Islet of Langerhans (tissue), 1 donor: Measurements from ENCODE around the gene PFKFB2.

ENCODE experiments used
- FAIRE-seq: peaks from one replicate; lab custom pipeline; 2011; peaks lifted over from hg19 to GRCh38; lab: Jason Lieb, UNC

The PFKFB2 gene

DNA sequence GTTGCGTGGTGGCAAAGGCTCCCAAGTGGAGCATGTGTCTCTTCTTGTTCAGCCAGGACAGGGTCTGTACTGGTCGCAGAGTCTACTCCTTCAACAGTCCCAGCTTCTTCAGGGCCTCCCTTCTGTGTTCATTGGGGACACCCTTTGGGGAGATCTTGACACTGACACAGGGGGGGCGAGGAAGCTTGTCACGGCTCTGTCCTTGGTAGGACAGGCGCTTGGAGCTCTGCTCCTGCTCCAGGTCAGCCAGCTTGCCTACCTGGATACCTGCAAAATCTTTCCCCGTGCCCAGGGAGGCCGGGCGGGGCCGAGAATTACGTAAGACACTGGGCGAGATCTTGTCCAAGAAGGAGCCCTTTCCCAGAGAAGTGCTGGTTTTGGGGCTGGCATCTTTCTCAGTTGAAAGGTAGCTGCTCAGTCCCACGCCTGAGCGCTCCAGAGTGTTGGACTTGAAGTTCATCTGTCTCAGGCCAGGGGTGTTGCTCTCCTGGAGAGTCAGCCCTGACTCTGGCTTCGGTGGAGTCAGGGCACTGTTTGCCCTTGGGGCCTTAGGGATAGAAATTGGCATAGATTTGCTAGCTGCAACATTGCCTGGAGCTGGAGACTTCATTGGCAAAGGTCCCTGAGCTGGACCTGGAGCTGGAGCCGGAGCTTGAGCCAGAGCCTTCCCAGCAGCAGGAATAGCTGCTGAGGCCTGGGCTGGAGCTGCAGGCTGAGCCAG, 31.0 kb upstream of the PFKFB2 start:
- no peak for FAIRE-seq

DNA sequence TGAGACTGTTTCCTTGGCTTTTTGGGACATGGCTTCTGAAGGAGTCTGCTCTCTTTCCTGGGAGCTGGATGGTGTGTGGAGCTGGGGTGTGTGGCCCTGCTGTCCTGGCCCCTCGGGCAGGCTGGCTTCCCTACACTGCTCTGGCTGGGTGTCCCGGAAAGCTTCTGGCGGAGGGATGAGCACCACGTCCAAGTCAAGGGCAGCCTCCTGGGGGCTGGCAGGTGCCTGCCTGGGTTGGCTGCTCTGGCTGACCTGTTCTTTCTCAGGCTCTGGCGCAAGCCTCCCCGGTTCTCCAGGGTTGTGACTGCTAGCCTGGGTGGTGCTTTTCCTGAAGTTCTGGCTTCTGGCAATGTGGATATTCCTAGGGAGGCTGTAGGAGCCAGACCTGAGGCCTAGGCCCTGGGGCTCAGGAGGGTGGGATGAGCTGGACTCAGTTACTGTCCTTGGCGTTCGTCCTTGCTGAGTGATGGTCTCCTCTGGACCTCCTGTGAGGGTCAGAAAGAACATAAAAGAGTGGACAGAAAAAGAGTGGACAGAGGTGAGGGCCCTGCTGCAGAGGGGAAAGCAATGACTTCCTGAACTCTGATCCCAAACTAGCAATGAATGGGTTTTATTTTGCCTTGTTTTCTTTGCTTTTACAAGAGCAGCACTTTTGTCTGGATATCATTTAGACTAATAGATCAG, 29.9 kb upstream of the PFKFB2 start:
- no peak for FAIRE-seq

DNA sequence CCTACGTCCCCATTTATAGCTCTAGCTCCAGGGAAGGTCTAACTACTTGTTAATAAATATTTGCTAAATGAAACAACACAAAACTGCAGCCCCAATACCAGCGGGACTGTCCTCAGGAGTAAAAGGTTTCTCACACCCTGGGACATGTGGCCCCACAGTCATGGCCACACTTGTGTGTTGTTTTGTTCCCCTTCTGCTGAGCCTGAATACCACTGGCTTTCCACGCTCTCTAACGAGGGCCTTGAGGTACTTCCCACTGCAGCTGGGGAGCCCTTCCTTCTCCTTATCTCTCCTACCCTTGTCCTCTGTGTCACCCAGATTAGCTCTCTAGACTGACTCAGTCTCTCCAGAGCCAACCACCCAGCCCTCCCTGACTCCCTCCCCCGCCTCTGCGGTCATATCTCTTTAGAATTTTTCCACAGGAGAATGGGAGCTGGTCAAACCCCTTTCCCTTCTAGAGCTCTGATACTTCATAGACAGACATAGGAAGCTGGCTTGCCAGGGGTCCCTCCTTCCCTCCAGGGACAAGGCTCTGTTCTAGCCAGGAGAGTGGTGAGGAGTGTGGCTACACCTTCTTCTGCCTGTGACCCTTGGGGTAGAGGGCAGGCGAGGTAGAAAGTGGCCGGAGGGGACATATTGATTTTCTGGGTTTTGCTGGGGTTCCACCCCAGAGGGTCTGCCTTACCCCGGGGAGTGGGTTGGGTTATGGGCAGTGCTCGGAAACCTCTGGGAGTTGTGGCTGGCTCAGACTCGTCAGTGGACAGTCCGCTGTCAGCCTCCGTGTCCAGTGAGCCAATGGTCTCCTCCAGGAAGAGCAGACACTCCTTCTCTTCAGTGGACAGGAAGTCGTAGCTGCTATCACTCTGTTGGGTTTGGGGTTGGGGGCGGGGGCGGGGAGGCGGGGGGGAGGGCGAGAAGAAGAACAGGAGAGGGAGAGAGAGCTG, 28.6 kb upstream of the PFKFB2 start:
- no peak for FAIRE-seq

DNA sequence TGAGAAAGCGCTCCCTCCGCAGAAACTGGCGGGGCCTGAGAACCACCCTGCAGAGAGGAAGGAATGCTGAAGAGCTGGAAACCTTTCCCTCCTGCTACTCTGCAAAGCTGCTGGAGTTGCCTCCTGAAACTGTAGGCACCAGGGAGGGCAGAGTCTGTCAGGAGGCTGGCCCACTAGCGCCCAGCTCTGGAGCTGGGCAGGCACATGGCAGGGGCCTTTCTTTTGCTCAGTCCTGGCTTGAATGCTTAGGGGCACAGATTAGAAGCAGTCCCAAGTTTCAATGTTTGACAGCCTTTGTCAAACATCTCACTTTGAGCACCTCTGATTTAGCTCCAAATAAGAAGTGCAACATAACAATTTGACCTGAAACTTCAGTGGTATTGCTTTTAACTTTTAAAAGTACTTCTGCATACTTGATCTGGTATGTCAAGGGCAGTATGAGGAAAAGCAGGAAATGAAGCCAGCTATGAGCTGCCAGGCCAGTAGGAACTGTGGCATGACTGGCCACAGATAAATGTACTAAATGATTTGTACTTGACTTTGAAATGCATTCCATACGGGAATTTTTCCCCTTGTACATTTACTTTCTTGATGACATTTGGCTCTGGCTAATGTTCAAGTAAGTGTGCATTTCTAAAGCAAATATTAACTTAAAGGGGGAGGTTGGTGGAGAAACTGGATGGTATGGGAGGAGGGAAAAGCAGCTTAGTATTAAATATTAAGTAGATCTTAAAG, 27.8 kb upstream of the PFKFB2 start:
- FAIRE-seq = no peak

DNA sequence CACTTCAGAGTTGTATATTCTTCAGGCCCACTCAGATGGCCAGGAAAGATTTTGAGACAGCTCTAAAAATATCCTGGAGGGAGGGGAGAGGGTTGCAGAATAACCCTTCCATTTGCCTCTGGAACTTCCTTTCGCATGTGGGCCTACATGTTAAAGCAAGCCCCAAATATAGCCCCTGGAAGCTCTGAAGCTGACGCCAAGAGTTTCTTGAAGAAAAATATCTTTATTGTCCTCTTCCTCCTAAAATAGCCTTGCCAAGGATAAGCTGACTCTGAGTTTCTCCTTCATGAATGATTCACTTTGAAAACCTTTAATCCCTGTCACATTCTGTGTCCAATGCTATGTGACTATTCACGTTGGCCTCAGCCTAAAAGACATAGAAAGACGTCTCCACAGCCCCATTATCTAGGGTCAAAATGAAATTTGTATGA, 27.0 kb upstream of the PFKFB2 start:
- no peak for FAIRE-seq

DNA sequence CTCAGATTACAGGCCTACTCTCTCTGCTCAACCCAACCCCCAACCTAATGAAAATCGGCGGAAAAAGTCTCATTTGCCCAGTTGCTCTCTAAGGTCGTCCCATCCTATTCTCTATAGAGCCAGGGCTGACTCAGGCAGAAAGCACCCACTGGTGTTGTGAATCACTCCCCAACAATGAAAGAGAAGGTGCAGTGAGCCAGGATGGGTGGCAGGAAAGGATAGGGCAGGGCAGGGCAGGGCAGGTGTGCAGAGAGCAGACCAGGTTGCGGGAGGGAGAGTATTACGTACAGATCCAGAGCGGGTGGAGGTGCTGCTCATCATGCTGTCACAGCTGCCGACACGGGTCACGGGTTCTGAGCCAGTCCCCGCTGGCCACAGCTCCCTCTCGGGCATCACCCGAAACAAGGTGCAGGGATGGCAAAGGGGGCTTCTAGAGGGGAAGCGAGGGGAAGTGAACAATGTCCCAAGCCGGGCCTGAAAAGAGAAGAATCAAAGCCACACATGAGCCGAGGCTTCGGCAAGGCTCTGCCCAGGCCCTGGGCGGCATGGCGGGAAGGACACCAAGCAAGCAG, 25.8 kb upstream of the PFKFB2 start:
- no peak for FAIRE-seq

DNA sequence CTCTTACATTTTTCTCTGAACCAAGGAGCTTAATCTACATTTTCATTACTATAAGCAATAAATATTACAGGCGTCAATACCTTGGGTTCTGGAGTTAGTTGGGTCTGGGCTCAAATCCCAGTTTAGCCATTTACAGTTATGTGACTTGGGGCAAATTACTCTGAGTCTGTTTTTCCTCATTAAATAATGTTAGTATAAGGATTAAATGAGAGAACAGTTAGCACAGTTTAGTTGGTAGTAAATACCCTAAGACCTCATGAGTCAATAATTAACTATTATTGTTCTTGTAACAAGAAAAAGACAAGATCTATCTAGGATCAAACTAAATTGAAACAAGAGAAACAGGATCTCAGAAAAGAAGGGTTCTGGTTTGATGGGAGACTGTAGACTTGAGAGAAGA, 25.2 kb upstream of the PFKFB2 start:
- FAIRE-seq = no peak

DNA sequence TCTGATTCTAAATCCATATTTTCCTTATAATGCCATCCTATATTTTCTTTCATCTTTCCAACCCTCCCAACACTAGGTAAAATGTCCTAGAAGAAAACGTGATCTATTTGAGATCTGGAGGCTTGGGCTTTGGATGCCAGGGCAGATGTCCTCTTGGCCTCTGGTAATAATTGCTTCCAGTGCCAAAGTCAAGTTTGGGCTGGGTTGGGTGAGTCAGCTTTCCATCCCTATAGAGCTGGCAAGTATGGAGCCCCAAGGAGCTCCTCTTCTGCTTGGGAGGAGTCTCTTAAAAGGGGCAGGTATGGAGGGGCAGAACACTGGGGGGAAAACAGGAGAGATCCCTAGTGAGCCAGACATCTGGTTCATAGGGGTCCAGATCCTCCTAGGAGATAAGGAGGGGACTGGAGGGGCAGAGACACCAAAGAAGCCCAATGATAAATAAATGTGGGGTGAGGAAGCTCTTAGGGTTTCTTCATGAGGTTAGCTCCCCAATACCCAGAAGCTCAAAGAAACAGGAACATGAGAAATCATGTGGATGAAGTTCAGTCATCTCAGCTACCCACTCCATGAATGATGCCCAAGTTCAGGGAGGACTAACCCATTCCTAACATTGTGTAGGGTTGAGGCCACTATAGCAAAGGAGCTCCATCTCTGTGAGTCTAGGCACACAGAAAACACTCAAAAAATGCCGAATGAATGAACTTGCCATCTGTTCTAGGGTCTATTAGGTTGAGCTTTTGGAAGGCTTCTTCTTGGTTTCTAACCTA, 24.0 kb upstream of the PFKFB2 start:
- FAIRE-seq = no peak

DNA sequence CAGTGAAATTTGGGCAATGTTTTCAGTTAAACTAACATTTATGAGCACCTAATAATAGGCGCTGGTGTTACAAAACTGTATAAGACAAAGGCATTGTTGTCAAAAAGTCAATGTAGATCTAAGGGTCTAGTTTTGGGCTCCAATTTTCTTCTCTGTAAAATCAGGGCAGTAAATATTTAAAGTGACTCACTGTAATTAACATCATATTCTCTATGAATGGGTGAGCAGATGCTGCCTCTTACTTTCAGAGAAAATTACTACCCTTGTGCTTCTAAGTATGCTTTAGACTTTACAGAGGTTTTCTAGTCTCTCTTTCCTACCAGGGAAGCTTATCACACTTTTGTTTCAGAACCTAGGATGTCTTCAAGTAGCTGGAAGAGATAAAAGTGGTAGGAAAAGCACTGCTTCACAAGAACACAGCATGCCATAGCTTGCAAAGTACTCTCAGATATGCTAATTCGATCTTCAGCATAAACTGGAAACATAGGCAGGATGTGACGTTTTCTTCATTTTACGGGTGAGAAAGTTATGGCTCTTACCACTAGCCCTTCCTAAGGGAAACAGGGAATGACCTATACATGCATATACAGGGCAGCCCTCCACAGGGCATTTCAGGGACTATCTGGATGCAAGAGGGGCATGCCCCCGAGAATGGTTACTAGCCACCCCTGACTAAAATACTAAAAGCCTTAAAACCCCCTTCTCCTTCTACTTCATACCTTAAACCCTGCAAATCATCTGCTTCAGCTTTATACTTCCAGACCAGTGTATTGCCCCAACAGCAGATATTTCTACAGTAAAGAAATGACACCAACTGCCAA, 23.2 kb upstream of the PFKFB2 start:
- no peak for FAIRE-seq

DNA sequence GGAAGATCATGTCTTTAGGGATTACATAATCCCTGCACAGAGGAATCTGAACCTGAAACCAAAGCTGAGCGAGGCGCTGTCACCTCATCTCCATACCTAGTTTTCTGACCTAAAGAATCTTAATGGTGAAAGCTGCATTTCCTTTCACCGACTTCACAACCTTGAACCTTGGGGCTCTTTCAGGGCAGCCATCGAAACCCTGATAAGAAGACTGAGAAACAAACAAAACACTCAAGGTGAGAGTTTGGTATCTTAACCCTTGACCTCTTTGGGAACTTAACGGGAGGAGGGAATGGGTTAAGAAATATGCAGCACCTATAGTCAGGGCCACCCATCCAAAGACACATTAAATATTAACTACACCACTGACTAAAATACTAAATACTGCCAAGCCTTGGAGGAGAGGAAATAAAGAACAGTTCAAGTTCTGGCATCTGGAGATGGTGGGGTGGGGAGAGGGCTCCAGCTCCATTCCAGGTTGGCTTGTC, 22.5 kb upstream of the PFKFB2 start:
- FAIRE-seq = no peak

DNA sequence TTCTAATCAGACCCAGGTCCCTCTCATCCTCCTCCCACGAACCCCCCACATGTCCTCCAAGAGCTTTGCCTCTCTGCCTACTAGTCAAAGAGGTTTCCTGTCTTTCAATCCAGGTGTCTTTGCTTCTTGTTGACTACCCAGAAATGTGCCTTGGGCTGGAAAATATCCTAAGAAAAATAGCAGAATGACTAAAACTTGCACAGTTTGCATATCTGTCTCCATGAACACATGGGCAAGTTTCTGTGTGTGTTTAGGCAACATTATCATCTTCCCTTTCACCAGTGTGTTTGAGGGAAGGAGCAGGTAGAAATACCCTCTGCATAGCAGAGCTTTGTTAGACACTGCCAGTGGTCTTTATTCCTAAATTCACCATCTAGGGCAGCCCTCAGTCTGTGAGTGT, 22.1 kb upstream of the PFKFB2 start:
- FAIRE-seq = no peak

DNA sequence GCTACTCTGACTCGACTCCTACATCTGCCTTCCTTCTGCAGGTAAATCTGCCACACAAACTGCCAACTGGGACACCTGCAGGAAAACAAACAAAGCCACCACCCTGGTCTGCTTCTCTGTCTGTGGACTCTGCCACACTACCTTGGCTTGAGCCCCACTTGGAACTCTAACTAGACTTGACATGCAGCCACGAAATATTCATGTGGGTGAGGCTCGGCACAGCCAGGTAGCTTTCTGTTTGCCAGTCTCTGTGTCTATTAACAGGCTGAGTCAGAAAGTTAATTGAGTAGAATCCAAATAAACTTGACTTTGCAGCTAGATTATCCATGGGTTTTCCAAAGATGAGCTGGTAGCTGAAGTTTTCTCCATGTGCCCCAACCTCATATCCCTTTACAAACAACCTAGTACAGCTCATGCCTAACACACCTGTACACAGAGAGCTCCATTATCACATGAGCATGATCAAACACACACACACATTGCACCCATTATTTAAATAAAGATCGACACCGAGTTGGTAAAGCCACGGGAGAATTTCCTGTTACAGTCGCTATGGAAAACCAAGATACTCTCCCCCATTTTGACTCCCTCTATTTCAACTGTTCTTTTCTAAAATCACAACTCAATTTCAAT, 21.3 kb upstream of the PFKFB2 start:
- peak; percentile 84 for FAIRE-seq

DNA sequence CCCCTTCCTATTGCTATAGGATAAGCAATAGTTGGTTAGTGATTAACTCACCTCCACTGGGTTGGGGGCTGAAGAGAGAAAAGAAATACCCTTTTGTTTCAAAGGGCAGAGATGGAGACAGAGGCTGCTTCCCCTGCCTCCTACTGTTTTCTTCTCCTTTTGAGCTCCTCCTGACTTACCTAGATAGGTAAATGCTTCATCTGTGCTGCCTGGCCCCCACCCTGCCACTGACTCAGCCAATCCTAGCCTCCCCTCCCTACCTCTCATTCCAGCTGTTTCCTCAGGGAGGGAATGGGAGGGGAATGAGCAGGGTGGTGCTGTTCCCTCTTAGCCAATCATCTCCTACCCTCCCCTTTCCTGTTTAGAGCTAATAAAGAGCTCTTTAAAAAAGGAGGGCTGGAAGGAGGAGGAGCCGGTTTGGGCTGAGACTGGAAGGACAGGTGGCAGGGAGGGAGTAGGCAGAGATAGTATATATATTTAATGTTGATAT, 20.5 kb upstream of the PFKFB2 start, which contains the start of gene C1orf116:
C1orf116 (minus strand) TSS at position 229 of the 490 bp plus-strand sequence. CDS start 5,158 bp downstream, outside the sequence.
- FAIRE-seq = peak; percentile 84

DNA sequence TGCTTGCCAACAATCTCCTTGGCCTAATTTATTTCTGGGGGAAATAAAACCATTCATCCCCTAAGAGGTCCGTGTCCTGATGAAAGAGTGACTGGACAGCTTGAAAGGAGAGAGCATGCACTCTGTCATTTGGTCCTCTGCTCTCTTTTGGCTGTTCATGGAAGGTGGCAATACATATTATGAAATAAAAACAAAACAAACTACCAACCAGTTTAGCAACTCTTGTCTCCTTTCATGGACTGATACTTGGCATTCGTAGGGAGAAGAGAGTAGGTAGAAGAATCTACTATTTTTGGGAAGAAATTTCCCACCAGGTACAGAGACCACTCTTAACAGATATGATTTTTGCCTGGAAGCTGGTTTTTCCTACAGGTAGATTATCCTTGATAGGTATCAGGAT, 19.8 kb upstream of the PFKFB2 start:
- FAIRE-seq = no peak

DNA sequence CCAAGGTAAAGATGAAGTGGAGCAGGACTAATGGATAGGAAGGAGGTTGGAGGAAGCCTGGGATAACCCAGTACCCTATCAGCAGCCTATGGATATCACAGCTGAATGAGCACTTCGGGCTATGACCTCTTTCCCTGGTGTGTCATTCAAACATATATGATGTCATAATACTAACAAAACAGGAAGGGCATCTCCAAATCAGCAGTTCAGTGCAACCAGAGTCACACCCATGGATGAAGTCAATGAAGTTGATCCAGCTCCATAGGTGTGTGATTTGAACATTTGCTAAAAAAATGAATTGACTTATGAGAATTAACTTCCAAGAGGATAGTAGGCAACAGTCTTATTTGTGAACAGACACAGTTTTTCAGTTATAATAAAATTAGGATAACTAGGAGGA, 18.9 kb upstream of the PFKFB2 start:
- no peak for FAIRE-seq

DNA sequence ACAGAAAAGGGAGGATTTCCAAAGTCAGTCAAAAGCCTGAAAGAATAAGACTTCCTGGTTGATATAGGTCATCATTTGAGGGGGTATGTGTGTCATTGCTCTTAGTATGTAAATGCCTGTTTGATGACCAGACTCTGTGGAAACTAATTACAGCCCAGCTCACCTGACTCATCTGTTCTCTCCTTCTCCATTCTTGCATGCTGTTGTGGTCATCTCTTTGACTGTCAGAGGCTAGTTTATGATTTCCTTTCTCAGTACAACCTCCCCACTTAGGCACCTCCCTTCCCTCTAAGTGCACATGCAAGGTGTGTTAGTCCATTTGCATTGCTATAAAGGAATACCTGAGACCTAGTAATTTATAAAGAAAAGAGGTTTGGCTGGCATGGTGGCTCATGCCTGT, 18.1 kb upstream of the PFKFB2 start:
- FAIRE-seq = no peak

DNA sequence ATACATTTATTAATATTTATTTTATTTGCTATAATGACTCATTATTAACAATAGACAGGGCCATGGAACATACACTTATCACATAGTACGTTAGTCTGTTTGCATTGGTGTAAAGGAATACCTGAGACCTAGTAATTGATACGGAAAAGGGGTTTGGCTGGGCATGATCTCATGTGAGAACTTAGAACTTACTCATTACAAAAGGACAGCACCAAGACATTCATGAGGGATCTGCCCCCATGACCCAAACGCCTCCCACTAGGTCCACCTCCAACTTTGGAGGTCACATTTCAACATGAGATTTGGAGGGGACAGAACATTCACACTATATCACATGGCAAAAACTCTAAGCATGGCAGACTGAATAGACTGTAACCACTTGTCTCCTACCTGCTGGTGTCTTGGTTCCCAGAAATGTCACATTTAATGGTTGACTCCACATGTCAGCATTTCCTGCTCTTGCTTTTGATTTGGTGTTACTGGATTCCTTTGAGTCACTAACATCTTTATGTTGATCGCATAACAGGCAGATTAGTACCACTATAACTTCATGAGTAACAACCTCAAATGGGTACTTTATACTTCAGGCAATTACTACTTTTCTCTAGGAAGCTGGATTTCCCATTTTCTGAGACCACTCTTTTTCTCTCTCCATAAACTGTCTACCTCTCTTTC, 17.1 kb upstream of the PFKFB2 start:
- no peak for FAIRE-seq

DNA sequence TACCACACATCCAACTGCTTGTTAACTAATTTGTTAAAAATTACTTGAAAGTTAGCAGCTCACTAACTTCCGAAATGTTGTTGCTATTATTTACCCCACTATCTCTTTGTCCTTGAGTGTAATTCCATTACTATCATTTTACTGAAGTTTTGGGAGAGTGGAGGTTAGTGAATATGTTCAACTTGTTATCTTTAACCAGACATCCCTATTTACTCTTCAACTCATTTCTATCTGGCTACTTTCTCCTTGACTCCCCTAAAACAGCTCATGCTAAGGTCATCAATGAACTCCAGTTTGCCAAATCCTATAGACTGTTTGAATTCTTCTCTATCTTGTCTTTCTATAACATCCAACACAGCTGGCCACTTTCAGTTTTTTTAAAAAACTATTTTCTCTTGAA, 16.2 kb upstream of the PFKFB2 start:
- no peak for FAIRE-seq
